K562 (cell line): ENCODE measurements around the gene PCSK5. TPM values are rescaled to one million over a fixed set of nuclear protein-coding genes. Genes with fewer than 3 reads are reported as not detected.

ENCODE experiments used
- ATAC-seq: fragments of 200-7000 bp; cut with Tn5 transposase; 3 replicates; pipeline ENCODE4 v1.9.1; 2020; ENCODE audit warnings: moderate library complexity
- BruUV-seq: library from RNA; stranded (reverse); fragments of 400-500 nt; replicated peaks from 2 replicates; lab custom pipeline; 2021; lab: Mats Ljungman, UMichigan
- CTCF ChIA-PET: fragments of 300-600 bp; formaldehyde crosslinking; extraction: SDS; loops from one replicate; lab custom pipeline; 2021; ENCODE audit warnings: low intra/inter-chr PET ratio; lab: Yijun Ruan, JAX
- POLR2A ChIA-PET: fragments of 300-600, 350-650 bp; sonication (Branson Sonifier 250); formaldehyde crosslinking; extraction: SDS; loops from one replicate; lab custom pipeline; 2021; ENCODE audit warnings: antibody characterized with exemption, inconsistent platforms; lab: Yijun Ruan, JAX
- DNase-seq, 4 experiments: peaks; one replicate each; pipeline versions ENCODE4 v3.0.0 to v3.0.0-alpha.2; 2011 to 2018; ENCODE audit warnings: low spot score in 3 of 4, mixed read lengths in 3 of 4; ENCODE audit errors: extremely low read depth in 1 of 4
- FAIRE-seq: peaks from 2 replicates; lab custom pipeline; 2011; peaks lifted over from hg19 to GRCh38; lab: Jason Lieb, UNC
- H2AFZ ChIP-seq: 2 replicates; pipeline ENCODE4 v1.6.0; 2011; ENCODE audit warnings: low read depth, low read length, control low read depth, inconsistent platforms
- H3K27ac ChIP-seq: fragments of 200-600 bp; 3 replicates; pipeline ENCODE4 v1.8.0; 2011; ENCODE audit warnings: low read depth, mild to moderate bottlenecking, control low read depth, inconsistent platforms, low read length, moderate library complexity, mixed read lengths; ENCODE audit errors: extremely low read depth
- H3K27me3 ChIP-seq, 2 experiments: fragments of 300-600 bp in 1 of 2; 2 replicates in 1 of 2; 3 replicates in 1 of 2; pipeline versions ENCODE4 v1.6.0 to v1.8.0; 2011; ENCODE audit warnings: inconsistent platforms in 2 of 2, low read length in 2 of 2, mild to moderate bottlenecking in 1 of 2, mixed read lengths in 1 of 2, moderate library complexity in 1 of 2; ENCODE audit not compliant: control insufficient read depth in 2 of 2, insufficient read depth in 2 of 2
- H3K36me3 ChIP-seq: fragments of 300-600 bp; 3 replicates; pipeline ENCODE4 v1.8.0; 2011; ENCODE audit warnings: mild to moderate bottlenecking, low read length, inconsistent platforms; ENCODE audit not compliant: control insufficient read depth, insufficient read depth
- H3K4me1 ChIP-seq, 2 experiments: fragments of 200-600 bp in 1 of 2; replicated peaks in 1 of 2; 2 replicates in 1 of 2; 3 replicates in 1 of 2; pipeline versions ENCODE4 v1.5.1 to v1.8.0; 2011; ENCODE audit warnings: inconsistent platforms in 2 of 2, low read length in 2 of 2, mild to moderate bottlenecking in 1 of 2, mixed read lengths in 1 of 2, moderate library complexity in 1 of 2; ENCODE audit not compliant: control insufficient read depth in 2 of 2, insufficient read depth in 2 of 2
- H3K4me2 ChIP-seq: 2 replicates; pipeline ENCODE4 v1.6.1; 2011; ENCODE audit warnings: low read length, control low read depth, inconsistent platforms, mixed read lengths; ENCODE audit not compliant: insufficient read depth
- H3K4me3 ChIP-seq: fragments of 200-600 bp; sonication (generic), shearing (Covaris generic); 2 replicates; pipeline ENCODE4 v1.5.1; 2016; ENCODE audit warnings: control low read depth, inconsistent platforms
- H3K79me2 ChIP-seq: fragments of 200-600 bp; 3 replicates; pipeline ENCODE4 v1.8.0; 2011; ENCODE audit warnings: low read length, inconsistent platforms; ENCODE audit not compliant: control insufficient read depth, insufficient read depth
- H3K9ac ChIP-seq, 2 experiments: 2 replicates each; pipeline versions ENCODE4 v1.6.0 to v1.6.1; 2011; ENCODE audit warnings: low read depth in 2 of 2, low read length in 2 of 2, control low read depth in 1 of 2, inconsistent platforms in 1 of 2, mild to moderate bottlenecking in 1 of 2, mixed read lengths in 1 of 2; ENCODE audit not compliant: insufficient read depth in 1 of 2
- H3K9me1 ChIP-seq: one replicate; pipeline ENCODE4 v1.6.0; 2011; ENCODE audit warnings: inconsistent platforms, mild to moderate bottlenecking, low read length, moderate library complexity; ENCODE audit not compliant: control insufficient read depth, insufficient read depth
- H3K9me3 ChIP-seq: replicated peaks from 2 replicates; pipeline ENCODE4 v1.5.1; 2011; ENCODE audit warnings: low read depth, low read length, inconsistent platforms; ENCODE audit not compliant: control insufficient read depth, insufficient read depth
- H4K20me1 ChIP-seq: replicated peaks from 2 replicates; pipeline ENCODE4 v1.6.1; 2011; ENCODE audit warnings: low read length, inconsistent platforms, mixed read lengths; ENCODE audit not compliant: control insufficient read depth, insufficient read depth
- FIP1L1 ChIP-seq: fragments of 200-400 bp; formaldehyde crosslinking; IDR thresholded peaks from 2 replicates; pipeline ENCODE4 v1.6.1; 2018; ENCODE audit warnings: mild to moderate bottlenecking, low read depth, low read length; ENCODE audit not compliant: poor library complexity, severe bottlenecking
- FOXM1 ChIP-seq, 2 experiments: fragments of 450-650 bp in 1 of 2; sonication (generic) in 1 of 2; formaldehyde crosslinking in 1 of 2; IDR thresholded peaks; 2 replicates each; pipeline versions ENCODE4 v1.6.1 to v1.9.0; 2017 to 2022; ENCODE audit warnings: low read depth in 2 of 2, mild to moderate bottlenecking in 2 of 2, missing genetic modification reagents in 1 of 2, moderate library complexity in 1 of 2
- HMG20A ChIP-seq: fragments of 450-650 bp; formaldehyde crosslinking; conservative IDR thresholded peaks from 2 replicates; pipeline ENCODE4 v1.4.0; 2020; ENCODE audit warnings: mild to moderate bottlenecking, mixed read lengths
- POLR2B ChIP-seq: fragments of 450-650 bp; IDR thresholded peaks from 2 replicates; pipeline ENCODE4 v1.6.1; 2018; ENCODE audit warnings: low read depth; ENCODE audit not compliant: partially characterized antibody
- SAFB2 ChIP-seq: fragments of 200-400 bp; formaldehyde crosslinking; IDR thresholded peaks from 2 replicates; pipeline ENCODE4 v1.6.1; 2018; ENCODE audit warnings: borderline replicate concordance, low read length, low read depth, moderate library complexity; ENCODE audit not compliant: severe bottlenecking
- XRCC4 ChIP-seq: IDR thresholded peaks from one replicate; pipeline ENCODE4 v1.6.1; 2011; ENCODE audit not compliant: insufficient read depth, insufficient read length; ENCODE audit errors: extremely low read depth
- WGBS: fragments of 100-300 bp; shearing (Covaris generic); methylation state at CpG from one replicate; pipeline ENCODE4 v1.1.6; 2016; ENCODE audit warnings: low coverage, mixed read lengths; ENCODE audit not compliant: insufficient coverage; ENCODE audit errors: missing lambda C conversion rate; 5-methylcytosine and 5-hydroxymethylcytosine counted together
- in situ Hi-C: fragments of 300-500 bp; cut with MboI; formaldehyde crosslinking; loops from 4 replicates; pipeline ENCODE4 v1.15.0; 2018; ENCODE audit warnings: inconsistent platforms, mixed read lengths
- intact Hi-C: fragments of 100-400 bp; cut with micrococcal nuclease; formaldehyde crosslinking; loops from 2 replicates; pipeline ENCODE4 v1.14.2; 2022
- polyA plus RNA-seq, 8 experiments: library from polyadenylated mRNA; depleted of rRNA in 4 of 8; stranded (reverse) in 5 of 8; unstranded in 3 of 8; fragments of >200 nt; fragmentation: Nextera tagmentation in 2 of 8; fragmentation: Illumina TruSeq in 1 of 8; extraction: Ambion mirVana in 2 of 8; extraction: Trizol in 1 of 8; gene quantifications; 2 replicates each; pipeline versions ENCODE4 v1.2.1 to v1.2.3, GENCODE V29; 2011 to 2014; ENCODE audit warnings: inconsistent platforms in 1 of 8, missing spikeins in 1 of 8
- total RNA-seq, 7 experiments: library from RNA; depleted of rRNA in 6 of 7; stranded (reverse); fragments of >200 nt in 6 of 7; fragmentation: Illumina TruSeq in 2 of 7; extraction: Trizol in 2 of 7; gene quantifications; 2 replicates each; pipeline versions ENCODE4 v1.2.1 to v1.2.3, GENCODE V29; 2011 to 2021; ENCODE audit warnings: low replicate concordance in 1 of 7
- TF ChIP-seq, protein P1 (sequence below): fragments of 450-650 bp; IDR thresholded peaks from one replicate; pipeline ENCODE4 v1.6.1; 2018; ENCODE audit warnings: mild to moderate bottlenecking, moderate library complexity; ENCODE audit not compliant: partially characterized antibody
- TF ChIP-seq, protein P2 (sequence below), 3 experiments: IDR thresholded peaks in 2 of 3; conservative IDR thresholded peaks in 1 of 3; 2 replicates each; pipeline ENCODE4 v1.5.1; 2011 to 2012; ENCODE audit warnings: low read length in 3 of 3, mild to moderate bottlenecking in 3 of 3, control low read depth in 2 of 3, improper control_type of control experiment in 1 of 3, inconsistent platforms in 1 of 3, low read depth in 1 of 3, mixed read lengths in 1 of 3, moderate library complexity in 1 of 3; ENCODE audit not compliant: insufficient read depth in 2 of 3
- TF ChIP-seq, protein P3 (sequence below): fragments of 450-650 bp; formaldehyde crosslinking; IDR thresholded peaks from 2 replicates; pipeline ENCODE4 v1.4.0; 2020; ENCODE audit warnings: mild to moderate bottlenecking, moderate library complexity

The PCSK5 gene
- total and polyA plus RNA-seq, 9 of the 15 experiments (the other 6 are each of a cell fraction or from before 2014, with no cell fraction given), result not detected

DNA sequence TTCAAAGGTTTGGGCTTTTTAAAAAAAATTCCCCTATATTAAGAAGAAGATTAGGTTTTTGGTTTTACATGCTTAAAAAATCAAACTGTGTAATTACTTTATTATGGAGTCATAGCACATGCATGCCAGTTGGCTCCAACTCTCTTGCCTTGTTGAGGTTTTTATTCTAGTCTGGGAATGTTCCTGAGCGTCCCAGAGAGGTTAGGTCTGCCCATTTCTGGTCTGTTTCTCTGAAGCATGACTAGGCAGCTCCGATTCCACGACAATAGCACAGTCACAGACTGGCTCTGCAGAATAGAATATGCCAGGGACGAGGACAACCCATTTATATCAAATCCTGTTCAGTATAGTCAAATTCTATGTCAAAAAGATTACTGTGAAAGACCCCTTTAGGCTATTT is 217.0 kb downstream of the PCSK5 start:
- ATAC-seq (no peak), FAIRE-seq (no peak), DNase-seq (no peak)
- H4K20me1 ChIP-seq, result no peaks in the 10 kb centered on the region
- H3K9ac ChIP-seq, result no peak overlapping the region
- H2AFZ ChIP-seq, result no peak overlapping the region
- H3K4me1 ChIP-seq, result no peaks in the 10 kb centered on the region
- H3K79me2 ChIP-seq, result no peaks in the 10 kb centered on the region
- 0% methylated on average over 4 of the region's 4 CpGs for WGBS
- intact Hi-C loops (no loop called here), in situ Hi-C loops (no loop called here)
- no peak overlapping the region for H3K4me3 ChIP-seq
- no peak overlapping the region for H3K27ac ChIP-seq
- POLR2A ChIA-PET, result no interaction called here
- CTCF ChIA-PET, result no interaction called here
- no peaks in the 10 kb centered on the region for H3K9me3 ChIP-seq
- no peaks in the 10 kb centered on the region for H3K36me3 ChIP-seq
- no peaks in the 10 kb centered on the region; a peak in 1 of 5 replicates for H3K27me3 ChIP-seq
- no TSS peak for BruUV-seq
- no peak overlapping the region for H3K4me2 ChIP-seq
- H3K9me1 ChIP-seq, result no peaks in the 10 kb centered on the region
- TF ChIP-seq XRCC4, result no peak
- TF ChIP-seq, protein P1, sequence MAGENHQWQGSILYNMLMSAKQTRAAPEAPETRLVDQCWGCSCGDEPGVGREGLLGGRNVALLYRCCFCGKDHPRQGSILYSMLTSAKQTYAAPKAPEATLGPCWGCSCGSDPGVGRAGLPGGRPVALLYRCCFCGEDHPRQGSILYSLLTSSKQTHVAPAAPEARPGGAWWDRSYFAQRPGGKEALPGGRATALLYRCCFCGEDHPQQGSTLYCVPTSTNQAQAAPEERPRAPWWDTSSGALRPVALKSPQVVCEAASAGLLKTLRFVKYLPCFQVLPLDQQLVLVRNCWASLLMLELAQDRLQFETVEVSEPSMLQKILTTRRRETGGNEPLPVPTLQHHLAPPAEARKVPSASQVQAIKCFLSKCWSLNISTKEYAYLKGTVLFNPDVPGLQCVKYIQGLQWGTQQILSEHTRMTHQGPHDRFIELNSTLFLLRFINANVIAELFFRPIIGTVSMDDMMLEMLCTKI, result no peak
- TF ChIP-seq FOXM1 (IDR thresholded peaks at IDR 0.05; ENCODE audit: low read depth), result no peak
- TF ChIP-seq FOXM1 (CRISPR knock-in tag; IDR thresholded peaks at IDR 0.05; ENCODE audit: low read depth), result no peak
- TF ChIP-seq, protein P2, sequence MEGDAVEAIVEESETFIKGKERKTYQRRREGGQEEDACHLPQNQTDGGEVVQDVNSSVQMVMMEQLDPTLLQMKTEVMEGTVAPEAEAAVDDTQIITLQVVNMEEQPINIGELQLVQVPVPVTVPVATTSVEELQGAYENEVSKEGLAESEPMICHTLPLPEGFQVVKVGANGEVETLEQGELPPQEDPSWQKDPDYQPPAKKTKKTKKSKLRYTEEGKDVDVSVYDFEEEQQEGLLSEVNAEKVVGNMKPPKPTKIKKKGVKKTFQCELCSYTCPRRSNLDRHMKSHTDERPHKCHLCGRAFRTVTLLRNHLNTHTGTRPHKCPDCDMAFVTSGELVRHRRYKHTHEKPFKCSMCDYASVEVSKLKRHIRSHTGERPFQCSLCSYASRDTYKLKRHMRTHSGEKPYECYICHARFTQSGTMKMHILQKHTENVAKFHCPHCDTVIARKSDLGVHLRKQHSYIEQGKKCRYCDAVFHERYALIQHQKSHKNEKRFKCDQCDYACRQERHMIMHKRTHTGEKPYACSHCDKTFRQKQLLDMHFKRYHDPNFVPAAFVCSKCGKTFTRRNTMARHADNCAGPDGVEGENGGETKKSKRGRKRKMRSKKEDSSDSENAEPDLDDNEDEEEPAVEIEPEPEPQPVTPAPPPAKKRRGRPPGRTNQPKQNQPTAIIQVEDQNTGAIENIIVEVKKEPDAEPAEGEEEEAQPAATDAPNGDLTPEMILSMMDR (IDR thresholded peaks at IDR 0.05 in 2 of 3, conservative IDR thresholded peaks at IDR 0.05 in 1 of 3; ENCODE audit: insufficient read depth in 2 of 3, low read depth in 1 of 3, low read length in 3 of 3), result no peak
- TF ChIP-seq SAFB2, result no peak
- TF ChIP-seq, protein P3, sequence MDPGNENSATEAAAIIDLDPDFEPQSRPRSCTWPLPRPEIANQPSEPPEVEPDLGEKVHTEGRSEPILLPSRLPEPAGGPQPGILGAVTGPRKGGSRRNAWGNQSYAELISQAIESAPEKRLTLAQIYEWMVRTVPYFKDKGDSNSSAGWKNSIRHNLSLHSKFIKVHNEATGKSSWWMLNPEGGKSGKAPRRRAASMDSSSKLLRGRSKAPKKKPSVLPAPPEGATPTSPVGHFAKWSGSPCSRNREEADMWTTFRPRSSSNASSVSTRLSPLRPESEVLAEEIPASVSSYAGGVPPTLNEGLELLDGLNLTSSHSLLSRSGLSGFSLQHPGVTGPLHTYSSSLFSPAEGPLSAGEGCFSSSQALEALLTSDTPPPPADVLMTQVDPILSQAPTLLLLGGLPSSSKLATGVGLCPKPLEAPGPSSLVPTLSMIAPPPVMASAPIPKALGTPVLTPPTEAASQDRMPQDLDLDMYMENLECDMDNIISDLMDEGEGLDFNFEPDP (CRISPR knock-in tag), result no peak
- no peak for TF ChIP-seq POLR2B
- TF ChIP-seq FIP1L1, result no peak
- no peak for TF ChIP-seq HMG20A (CRISPR knock-in tag)
